AG08396 (cell line): ENCODE measurements around the gene NIPAL3.
A peak's percentile ranks its signal among the peaks of the same experiment; 100 is the strongest.

Source experiments
- DNase-seq: peaks from one replicate; pipeline ENCODE4 v3.0.0; 2012; ENCODE audit warnings: low spot score, mixed read lengths

Gene NIPAL3

DNA sequence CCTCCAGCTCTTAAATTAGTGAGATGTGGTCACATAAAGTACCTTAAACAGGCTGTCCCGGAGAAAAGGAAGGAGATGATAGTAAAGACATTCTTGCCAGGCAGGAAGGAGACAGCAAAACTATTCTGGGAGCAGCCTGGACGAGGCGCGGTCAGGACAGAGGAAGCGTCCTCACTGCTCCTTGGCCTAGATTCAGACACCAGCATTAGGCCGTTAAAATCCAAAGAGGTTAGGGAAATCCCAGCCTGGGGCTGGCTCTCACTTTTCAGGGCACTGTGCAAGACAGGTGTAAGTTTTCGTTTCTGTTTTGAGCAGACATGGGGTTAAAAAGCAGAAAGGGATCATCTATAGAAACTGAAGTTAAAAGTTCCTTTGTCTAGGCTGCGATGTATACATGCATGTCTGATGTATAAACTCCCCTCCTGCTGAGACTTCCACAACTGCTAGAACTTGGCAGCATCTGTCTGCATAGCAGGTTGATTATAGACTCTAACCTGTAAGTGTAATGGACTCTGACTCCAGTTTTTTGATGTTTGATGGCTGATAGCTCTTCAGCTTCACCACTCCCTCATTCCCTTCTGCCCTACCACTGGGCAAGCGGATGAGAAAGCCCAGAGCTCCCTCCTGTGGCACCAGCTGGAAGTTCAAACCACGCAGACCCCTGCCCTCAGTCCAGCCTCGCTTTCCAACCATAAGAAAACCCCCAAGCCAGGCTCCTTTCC is 23.6 kb upstream of the NIPAL3 start:
- peak; percentile 49 for DNase-seq

DNA sequence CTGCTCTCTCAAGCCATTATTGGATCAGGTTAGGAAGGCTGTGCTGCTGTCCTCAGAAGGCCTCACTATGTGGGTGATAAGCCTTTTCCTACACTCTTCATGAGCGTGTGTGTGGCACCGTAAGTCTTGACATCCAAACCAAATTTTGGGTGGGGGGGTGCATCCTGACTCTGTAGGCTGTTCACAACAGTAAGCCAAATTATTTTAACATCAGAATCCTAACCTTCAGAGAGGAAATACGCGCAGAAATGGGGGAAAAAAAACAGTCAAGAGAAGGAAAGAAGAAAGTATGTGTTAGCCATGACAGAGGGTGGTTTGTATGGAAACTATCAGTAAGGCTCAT is 23.0 kb upstream of the NIPAL3 start:
- no peak for DNase-seq

DNA sequence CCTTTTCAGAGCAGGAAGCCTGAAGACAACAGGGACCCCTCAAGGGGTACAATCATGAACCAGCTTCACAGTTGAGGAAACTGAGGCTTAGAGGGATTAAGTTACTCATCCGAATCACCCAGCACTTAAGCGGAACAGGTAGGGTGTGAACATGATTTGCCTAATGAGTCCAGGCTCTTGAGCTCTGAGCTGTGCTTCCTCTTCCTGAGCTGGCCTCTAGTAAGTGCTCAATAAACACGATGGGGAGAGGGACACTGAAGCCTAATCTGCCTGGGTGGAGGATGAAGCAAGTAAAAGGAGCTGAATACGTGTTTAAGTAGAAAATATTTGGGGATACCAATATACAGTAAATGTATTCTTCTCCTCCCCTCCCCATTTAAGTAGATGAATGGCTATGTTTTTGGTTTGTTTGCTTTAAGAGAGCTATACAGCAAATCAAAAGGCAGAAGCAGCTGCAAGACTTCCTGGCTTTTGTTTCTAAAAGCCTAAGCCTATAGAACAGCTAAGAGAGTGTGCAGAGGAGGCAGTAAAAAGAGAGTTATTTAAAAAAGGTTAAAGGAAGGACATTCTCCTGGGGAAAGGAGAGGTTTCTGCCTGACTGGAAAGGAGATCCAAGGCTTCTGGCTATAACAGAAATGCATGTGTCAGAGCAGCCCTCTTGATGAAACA is 22.5 kb upstream of the NIPAL3 start:
- DNase-seq: no peak

DNA sequence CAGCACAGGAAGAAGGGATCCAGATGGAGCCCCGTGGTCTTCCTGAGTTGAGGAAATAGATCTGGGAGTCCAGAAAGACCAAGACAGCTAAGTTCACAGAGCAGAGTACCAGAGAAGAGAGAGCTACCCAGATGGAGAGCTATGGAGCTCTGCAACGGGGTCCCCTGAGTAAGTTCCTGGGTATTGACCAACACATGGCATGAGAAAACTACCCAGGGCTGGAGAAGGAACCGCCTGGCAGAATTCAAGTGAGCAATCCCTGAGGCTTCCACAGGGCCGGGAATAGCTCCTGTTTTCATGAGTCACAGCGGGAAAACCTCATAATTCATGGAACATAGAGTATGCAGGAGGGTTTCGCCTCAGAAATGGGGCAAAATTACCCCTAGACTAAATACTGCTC is 21.7 kb upstream of the NIPAL3 start:
- peak; percentile 50 for DNase-seq

DNA sequence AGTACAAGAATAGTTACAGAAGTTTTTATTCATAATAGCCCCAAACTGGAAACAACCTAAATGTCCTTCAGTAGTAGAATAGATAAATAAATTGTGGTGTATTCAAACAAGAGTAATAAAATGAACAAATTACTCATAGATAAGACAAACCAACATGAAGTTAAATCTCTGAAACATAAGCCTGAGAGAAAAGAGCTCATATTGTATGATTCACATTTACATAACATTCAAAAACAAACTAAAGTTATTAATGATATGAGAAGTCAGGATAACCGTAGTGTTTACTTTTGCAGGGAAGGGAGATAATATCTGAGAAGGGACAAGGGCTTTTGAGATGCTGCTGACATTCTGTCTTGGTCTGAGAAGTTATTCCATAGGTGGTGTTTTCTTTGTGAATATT is 15.5 kb upstream of the NIPAL3 start:
- DNase-seq: no peak

DNA sequence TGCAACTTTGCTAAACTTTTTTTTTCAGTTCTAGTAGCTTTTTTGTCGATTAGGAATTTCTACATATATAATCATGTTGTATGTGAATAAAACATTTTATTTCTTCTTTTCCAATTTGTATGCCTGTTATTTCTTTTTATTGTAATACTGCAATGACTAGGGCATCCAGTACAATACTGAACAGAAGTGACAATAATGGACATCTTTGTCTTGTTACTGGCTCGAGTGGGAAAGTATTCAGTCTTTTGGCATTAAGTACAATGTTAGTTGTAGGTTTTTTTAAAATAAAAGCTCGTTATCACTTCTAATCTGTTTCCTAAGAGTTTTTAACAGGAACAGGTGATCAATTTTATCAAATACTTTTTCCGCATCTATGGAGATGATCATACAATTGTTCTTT is 11.8 kb upstream of the NIPAL3 start:
- no peak for DNase-seq

DNA sequence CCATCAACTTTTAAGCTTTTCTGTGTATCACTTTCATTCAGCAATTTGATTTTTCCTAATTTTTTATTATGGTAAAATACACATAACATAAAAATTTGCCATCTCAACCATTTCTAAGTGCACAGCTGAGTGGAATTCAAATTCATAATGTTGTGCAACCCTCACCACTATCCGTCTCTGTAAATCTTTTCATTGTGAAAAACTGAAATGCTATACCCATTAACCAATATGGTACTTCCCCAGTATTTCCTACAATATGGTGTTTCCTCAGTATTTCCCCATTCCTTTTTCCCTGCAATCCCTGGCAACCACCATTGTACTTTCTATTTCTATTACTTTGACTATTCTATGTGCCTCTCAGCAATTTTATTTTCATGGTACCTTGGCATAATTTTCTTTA is 8.8 kb upstream of the NIPAL3 start:
- no peak for DNase-seq

DNA sequence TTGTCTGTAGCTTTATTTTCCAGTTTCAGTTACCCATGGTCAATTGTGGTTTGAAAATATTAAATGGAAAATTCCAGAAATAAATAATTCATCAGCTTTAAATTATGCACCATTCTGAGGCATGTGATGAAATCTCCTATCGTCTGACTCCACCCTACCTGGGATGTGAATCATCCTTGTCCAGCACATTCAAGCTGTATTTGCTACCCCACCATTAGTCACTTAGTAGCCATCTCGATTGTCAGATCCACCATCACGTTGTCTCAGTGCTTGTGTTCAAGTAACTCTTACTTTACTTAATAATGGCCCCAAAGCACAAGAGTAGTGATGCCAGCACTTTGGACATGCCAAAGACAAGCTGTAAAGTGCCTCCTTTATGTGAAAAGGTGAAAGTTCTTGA is 6.1 kb upstream of the NIPAL3 start:
- DNase-seq: no peak

DNA sequence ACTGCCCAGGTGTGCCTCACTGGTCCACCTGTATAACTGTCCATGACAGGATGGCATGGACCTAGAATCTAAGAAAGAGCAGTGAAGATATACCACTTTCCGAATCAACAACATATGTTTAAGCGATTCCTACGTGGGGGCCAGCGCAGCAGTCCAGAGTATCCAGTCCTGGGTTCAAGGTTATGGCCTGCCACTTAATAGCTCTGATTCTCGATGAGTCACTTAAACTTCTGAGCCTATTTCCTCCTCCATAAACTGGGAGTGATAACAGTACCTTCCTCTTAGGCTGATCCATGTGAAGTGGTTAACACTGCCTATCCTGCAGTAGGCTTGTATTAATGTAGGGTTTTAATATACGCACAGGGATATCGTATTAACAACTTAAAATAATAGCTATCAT is 4.9 kb upstream of the NIPAL3 start:
- DNase-seq: no peak

DNA sequence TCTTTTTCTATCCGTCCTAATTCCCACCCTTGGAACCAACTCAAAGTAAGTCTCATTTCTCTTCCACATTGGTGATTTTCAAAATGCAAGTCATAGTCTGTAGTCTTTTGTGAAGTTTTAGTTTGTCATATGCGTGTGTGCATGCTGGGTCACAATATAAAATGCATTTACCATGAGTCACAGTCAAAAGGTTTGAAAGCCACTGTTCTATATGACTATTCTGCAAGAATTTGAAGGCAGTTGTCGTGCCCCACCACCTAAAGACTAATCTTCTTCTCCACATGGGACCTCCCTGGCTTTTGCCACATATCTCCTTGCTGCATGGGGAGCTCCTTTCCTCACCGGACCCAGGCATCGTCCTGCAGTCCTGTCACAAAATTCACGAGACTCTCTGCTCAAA is 3.6 kb upstream of the NIPAL3 start:
- no peak for DNase-seq

DNA sequence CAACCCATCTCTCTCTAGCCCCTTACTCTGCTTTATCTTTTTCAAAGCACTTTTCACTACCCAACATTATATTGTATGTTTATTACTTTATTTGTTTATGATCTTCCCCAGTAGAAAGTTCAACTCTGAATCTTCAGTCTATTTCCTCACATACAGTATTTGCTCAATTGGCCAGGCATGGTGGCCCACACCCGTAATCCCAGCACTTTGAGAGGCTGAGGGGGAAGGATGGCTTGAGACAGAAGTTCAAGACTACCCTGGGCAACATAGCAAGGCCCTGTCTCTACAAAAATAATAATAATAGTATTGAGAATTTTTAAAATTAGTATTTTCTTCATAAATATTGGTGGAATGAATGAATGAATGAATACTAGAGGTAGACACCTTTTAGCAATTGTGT is 3.2 kb upstream of the NIPAL3 start:
- DNase-seq: no peak

DNA sequence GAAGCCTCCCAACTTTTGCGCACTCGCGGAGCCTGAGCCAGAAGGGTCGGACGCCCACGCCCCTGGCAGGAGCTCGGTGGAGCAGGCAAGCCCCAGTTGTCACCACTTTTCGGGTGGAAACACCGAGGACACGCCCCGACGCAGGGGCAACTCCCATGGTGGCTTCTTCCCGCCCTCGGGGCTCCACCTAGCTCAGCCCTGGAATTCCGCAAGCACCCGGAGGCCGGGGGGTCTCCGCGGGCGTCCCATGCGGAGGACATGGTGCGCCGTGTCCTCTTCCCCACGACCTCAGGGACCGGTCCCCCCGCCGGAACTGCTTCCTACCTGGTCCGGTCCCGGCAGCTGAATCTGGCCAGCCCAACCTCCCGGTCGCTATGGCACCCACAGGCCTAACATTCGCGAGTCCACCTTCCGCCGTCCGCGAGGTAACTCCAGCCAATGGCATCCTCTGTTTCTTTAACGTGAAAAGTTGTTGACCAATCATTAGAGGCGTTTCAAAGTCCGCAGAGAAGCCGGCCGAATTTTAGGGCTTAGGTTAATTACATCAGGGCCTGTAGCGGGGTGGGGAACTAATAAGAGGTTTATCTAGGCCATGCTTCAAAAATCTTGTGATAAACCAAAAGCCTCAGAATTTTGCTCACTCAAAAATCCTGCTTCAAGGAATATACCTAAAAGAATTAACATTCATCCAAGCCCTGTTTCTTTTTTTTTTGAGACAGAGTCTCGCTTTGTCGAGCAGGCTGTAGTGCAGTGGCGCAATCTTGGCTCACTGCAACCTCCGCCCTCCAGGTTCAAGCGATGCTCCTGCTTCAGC is 2.0 kb upstream of the NIPAL3 start, which contains the start of gene STPG1:
Gene STPG1, minus strand, starts transcription at position 433 of the 814 bp plus-strand sequence. CDS start 12,394 bp downstream, outside the sequence.
- DNase-seq: peak; percentile 93

DNA sequence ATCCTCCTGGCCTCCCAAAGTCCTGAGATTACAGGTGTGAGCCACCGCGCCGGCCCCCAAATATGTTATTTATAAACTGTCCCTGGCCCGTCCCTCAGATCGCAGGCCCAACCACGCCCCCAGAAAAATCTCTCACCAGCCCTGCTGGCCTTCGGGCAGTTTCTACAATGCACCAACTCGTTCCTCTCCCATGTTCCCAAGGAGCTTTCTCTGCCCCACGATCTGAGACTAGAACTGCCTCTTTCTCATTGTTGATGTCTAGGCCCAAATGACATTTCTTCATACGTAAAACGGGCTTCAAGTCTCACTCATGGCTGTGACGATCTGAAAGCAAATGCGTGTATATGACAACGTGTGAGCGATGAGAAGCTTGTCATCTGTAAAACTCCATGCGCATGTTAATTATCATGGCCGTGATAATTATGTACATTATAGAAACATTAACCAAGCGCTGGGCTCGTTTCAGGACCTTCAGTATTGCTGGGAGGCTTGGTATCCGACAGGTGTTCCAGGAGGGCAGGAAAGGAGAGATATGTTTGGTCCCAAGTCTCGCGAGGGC is 748 bp upstream of the NIPAL3 start:
- no peak for DNase-seq

DNA sequence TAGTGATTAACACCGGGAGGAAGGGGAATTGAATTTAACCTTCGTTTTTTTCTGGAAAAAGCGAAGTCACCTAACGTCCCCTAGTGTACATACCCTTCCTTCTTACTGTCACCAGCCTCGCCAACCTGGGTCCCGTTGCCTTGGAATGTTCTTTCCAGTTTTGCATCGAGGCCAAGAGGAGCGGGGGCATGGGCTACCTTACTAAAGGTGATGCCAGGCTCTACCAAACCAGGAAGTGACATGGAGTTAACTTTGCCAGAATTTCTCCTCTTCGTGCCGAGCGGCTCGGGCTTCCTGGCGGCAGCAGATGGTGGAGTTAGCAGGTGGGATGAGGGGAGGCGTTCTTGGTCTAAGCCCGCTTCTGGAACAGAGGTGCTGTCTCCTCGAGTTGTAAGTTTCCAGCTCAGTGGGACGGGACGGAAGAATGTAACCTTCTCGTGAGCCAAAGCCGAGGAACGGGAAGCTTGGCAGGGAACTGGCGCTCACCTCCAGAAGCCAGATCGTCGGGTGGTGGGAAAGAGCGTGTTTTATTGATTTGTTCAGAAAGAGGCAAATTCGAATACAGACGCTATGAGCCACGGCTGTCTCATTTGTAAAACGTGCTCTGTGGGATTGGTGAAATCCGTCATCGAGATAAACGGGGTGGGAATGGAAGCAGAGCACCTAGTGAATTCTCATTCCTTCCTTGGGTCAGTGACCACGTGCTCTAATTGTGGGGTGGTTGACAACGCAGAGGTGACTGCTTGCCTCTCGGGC is 486 bp downstream of the NIPAL3 start:
- no peak for DNase-seq

DNA sequence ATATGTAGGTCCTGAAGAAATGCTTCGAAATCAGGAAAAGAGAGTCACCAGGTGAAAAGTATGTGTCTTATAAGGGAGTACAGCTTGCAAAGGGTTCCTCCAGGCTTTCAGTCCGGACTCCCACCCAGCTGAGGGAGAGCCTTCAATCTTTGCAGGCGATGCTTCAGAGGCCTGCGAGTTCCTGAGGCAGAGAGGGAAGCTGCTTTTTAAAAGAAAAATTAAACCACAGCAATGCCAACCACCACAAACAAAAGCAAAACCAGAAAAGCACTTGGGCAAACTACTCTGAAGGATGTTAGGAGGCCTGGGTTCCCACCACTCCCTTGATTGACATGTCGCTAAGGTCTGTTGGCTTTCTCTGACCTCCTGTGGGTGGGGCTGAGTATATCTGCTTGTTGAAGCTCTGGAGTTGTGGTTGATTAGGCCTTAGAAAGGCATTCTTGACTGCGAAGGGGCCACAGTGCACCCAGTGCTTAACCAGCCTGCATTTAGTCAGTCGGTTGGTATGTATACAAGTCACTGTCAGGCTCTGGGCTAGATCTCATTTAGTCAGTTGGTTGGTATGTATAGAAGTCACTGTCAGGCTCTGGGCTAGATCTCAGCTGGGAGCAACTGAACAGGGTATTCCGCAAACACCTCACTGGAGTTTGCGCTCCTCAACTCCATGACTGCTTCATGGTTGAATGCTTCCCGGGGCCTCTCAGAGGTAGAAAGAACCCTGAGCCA is 1.2 kb downstream of the NIPAL3 start:
- DNase-seq: peak; percentile 80

DNA sequence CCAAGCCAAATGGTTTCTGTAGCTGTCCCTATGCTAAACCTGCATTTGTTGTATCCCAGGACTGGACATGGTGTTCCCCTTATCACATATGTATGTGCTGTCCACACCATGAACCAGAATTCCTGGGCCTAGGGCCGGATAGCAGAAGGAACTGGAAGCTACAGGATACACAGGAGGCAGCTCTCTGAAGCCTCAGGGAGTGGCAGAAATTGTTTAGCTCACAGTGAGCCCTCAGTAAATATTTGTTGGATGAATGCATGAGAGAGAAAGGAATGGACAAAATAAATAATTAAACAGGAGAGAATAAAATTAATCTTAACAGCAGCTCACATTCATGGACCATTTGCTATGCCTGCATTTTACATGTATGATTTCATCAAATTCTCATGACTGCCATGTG is 2.1 kb downstream of the NIPAL3 start:
- DNase-seq: no peak

DNA sequence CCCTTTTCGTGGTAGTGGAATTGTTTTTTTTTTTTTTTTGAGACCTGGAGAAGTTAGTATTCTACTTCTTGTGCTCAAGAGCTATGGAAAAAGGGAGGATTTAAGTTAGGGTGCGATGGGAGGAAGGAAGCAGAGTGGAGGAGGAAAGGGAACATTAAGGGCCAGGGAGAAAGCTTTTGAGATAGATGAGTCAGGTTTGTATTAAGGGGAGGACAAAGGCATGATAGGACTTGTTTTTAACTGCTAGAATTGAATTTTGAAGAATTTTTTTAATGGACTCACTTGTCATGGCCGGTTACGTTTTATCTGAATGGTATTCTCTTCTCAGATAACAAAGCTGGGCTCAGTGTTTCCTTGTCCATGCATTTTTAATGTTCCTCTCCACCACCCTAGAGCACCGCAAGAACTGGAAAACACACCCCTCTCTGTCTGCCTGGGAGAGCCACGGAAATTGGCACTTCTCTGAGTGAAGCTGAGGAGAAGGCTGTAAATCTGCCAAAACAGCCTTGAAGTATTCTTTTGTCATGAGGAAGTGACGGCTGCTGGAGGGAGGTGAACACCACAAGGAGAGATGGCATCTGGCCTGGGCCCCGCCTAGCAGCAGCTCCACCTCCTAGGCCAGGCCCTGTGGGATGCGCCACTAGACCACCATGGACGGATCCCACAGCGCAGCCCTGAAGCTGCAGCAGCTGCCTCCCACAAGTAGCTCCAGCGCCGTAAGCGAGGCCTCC is 3.5 kb downstream of the NIPAL3 start:
- no peak for DNase-seq

DNA sequence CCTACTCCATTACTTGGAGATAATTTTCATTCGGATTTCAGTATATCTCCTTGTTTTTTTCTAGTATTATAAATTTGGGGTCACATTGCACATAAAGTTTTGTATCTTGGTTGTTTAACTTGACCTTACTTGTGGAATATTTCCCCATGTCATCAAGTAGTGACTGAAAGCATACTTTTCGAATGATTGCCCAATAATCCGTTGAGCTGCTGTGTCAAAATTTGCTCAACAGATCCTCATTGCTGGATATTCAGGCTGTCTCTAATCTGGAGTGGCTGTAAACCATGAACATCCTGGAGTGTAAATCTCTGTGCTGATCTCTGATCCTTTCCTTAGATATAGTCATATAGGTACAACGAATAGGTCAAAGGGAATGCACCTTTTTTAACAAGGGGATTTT is 4.9 kb downstream of the NIPAL3 start:
- no peak for DNase-seq

DNA sequence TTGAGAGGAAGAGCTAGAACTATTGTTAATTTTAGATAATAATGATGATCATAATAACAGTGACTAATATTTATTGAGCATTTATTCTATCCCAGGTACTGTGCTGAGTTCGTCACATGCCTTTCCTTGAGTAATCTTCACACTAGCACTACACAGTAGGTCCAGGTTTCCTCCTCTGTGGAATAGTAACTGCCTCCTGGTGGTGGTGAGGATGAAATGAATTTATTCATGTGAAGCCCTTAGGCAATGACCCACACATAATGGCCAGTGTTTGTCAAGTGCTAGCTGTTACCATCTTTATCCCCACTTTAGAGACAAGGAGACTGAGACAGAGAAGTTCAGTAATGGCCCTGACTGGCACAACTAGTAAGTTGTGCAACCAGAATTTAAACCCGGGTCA is 5.9 kb downstream of the NIPAL3 start:
- no peak for DNase-seq

DNA sequence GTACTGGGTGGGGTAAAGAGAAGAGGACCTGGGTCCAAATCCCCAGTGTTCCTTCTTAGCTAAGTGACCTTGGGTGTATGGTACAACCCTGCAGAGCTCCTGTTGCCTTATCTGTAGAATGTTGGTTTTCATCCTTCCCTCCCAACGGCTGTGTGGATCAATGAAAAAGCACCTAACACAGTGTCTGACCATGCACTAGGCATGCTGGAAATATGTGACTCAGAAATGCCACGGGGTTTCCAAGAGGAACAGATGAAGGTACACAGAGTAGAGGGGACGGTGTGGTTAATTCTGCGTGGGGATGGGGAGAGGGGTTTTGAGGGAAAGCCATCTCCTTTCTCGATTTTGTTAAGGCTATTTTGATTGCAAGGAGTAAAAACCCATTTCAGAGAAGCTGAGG is 8.6 kb downstream of the NIPAL3 start:
- DNase-seq: no peak

DNA sequence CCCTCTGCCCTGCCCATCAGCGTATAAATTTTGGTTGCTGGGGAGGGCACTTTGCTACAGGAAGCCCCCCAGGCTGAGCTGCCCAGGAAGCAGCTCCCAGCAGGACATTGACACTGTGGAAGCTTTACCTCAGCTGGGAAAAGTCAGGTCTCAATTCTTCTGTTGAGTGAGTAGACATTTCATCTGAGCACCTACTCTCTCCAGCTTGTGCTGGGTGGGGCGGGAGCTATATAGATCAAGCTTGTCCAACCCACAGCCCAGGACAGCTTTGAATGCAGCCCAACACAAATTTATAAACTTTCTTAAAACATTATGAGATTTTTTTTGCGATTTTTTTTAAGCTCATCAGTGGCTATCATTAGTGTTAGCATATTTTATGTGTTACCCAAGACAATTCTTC is 9.4 kb downstream of the NIPAL3 start:
- no peak for DNase-seq
